Measurements from ENCODE around the gene SIPA1L3. TPM values are rescaled to one million over a fixed set of nuclear protein-coding genes. Genes with fewer than 3 reads are reported as not detected.

Gene SIPA1L3
- total and polyA plus RNA-seq, 10 of the 15 experiments (the other 5 are each of a cell fraction or from before 2014, with no cell fraction given): 0.24 to 66.2 (median 19.1) TPM

GRCh38 chr19:38213911-38214625 is 307.1 kb downstream of the SIPA1L3 start (continued):
- TF ChIP-seq ZZZ3 (IDR thresholded peaks at IDR 0.05; ENCODE audit: control insufficient read depth, insufficient read length, low read depth) (no peak), MEF2B (IDR thresholded peaks at IDR 0.05; ENCODE audit: partially characterized antibody, poor library complexity, severe bottlenecking) (peak; percentile 68), CHD1 (IDR thresholded peaks at IDR 0.05; ENCODE audit: low read depth, low read length) (no peak), RCOR1 (conservative IDR thresholded peaks at IDR 0.05; ENCODE audit: low read depth, low read length) (no peak; the same call in 1 of the 2 replicates), EP300 (IDR thresholded peaks at IDR 0.05; ENCODE audit: borderline replicate concordance in 1 of 2, control insufficient read depth in 1 of 2, low read depth in 2 of 2, low read length in 2 of 2) (peak; percentile 2 to 34; a peak in 1 of 4 replicates), DPF2 (IDR thresholded peaks at IDR 0.05) (peak; percentile 79; the same call in 1 of the 2 replicates), IKZF1 (conservative IDR thresholded peaks at IDR 0.05) (peak; percentile 70), SREBF1 (IDR thresholded peaks at IDR 0.05; ENCODE audit: low read length) (no peak), EED (IDR thresholded peaks at IDR 0.05; ENCODE audit: low read depth) (peak; percentile 22; the same call in 1 of the 2 replicates), ZNF207 (IDR thresholded peaks at IDR 0.05; ENCODE audit: borderline replicate concordance) (0 out of 2 replicates have a peak, but pooled peaks have one; percentile 42)
- TF ChIP-seq, protein P1, sequence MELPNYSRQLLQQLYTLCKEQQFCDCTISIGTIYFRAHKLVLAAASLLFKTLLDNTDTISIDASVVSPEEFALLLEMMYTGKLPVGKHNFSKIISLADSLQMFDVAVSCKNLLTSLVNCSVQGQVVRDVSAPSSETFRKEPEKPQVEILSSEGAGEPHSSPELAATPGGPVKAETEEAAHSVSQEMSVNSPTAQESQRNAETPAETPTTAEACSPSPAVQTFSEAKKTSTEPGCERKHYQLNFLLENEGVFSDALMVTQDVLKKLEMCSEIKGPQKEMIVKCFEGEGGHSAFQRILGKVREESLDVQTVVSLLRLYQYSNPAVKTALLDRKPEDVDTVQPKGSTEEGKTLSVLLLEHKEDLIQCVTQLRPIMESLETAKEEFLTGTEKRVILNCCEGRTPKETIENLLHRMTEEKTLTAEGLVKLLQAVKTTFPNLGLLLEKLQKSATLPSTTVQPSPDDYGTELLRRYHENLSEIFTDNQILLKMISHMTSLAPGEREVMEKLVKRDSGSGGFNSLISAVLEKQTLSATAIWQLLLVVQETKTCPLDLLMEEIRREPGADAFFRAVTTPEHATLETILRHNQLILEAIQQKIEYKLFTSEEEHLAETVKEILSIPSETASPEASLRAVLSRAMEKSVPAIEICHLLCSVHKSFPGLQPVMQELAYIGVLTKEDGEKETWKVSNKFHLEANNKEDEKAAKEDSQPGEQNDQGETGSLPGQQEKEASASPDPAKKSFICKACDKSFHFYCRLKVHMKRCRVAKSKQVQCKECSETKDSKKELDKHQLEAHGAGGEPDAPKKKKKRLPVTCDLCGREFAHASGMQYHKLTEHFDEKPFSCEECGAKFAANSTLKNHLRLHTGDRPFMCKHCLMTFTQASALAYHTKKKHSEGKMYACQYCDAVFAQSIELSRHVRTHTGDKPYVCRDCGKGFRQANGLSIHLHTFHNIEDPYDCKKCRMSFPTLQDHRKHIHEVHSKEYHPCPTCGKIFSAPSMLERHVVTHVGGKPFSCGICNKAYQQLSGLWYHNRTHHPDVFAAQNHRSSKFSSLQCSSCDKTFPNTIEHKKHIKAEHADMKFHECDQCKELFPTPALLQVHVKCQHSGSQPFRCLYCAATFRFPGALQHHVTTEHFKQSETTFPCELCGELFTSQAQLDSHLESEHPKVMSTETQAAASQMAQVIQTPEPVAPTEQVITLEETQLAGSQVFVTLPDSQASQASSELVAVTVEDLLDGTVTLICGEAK (IDR thresholded peaks at IDR 0.05; ENCODE audit: borderline replicate concordance): no peak

Data from GM12878 (cell line).